Embryonic facial prominence (tissue), 1 donor: ENCODE results near the gene PLEKHM3.

ENCODE experiments used
- DNase-seq: peaks from one replicate; pipeline ENCODE4 v3.0.0-alpha.2; 2016; ENCODE audit errors: extremely low spot score

The PLEKHM3 gene

DNA sequence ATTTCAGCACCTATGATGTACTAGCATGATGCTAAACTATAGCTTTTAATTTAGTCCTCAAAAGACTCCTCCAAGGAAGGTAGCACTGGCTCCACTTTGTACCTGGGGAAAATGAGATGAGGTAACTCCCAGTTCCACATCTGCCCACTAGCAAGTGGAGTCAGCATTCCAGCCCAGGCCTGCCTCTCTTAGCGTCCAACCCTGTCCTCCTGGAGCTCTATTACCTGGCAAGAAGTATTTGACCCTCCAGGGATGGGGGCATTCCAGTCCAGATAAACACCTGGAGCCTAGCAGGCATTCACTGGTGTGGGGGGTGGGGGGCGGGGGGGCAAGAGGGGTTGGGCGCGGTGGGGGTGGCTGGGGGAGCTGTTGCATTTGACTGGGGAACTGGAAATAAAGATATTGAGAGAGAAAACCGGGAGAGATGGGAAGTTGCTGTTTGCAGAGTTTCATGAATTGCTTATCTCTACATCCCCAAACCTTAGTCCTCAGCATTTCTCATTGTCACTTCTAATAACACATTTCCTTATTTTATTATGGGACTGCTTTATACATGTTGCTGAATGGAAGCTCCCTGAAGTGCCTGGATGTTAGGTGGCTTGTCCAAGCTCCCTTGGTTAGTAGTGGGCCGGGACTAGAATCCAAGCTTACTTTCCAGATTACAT, 233.6 kb downstream of the PLEKHM3 start:
- no peak for DNase-seq

DNA sequence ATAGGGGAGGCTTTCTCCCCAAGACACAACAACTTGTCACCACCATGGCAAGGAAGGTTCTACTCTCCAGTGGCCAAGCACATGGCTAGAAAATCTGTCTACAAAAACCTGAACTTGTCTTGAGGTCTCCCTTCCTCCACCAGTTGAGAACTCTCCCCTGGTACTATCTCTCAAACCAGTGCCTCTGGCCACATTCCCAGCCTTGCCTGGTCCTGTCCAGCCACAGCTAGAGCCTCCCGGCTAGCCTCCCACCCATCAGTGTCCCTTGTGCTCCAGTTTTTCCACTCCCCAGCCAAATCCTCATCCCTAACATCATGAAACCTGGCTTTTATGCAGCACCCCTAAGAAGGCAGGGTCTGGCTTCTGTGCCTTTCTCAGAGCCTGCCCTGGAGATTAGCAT, 234.4 kb downstream of the PLEKHM3 start:
- DNase-seq = no peak

DNA sequence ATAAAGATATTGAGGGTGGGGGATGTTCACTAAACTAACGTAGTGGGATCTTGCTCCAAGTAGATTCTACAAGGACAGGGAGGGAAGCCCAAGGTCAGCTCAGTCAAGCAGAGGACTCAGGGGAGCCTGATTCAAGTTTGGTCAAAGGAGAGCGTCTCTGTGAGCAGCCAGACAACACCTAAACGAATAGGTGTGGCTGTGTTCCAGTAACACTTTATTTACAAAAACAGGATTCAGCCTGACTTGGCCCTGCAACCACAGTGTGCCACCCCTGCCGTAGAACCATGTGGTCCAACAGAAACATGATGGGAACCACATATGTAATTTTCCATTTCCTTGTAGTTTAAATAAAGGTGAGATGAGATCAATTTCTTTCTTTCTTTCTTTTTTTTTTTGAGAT, 237.5 kb downstream of the PLEKHM3 start:
- DNase-seq = no peak

DNA sequence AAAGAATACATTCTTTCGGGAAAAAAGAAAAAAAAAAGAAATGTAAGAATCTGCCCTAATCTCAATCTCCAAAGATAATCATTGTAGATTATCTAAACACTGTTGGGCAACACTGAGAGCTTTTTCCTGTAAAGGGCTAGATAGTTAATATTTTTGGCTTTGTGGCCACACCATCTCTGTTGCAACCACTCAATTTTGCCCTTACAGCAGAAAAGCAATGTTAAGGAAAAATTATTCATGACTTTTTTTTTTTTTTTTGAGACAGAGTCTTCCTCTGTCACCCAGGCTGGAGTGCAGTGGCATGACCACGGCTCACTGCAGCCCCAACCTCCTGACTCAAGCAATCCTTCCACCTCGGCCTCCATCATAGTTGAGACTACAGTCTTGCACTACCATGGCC, 238.3 kb downstream of the PLEKHM3 start:
- DNase-seq = no peak

DNA sequence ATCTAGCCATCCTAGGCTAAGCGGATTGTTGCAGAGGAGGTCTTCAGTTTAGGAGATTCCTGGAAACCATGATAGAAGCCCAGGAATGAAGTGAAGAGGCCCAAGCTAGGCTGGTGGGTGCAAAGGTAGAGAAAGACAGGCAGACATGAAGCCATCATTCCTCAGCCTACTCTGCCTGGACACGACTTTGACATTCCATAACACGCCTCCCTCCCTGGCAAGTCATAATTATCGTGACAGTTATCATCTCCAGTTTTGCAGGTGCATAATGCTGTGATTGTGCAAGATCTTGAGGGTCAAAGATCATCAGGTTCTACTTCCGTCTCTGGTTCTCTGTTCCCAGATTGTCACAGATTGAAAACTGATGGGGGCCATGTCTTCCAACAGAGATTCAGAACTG, 240.4 kb downstream of the PLEKHM3 start:
- no peak for DNase-seq

DNA sequence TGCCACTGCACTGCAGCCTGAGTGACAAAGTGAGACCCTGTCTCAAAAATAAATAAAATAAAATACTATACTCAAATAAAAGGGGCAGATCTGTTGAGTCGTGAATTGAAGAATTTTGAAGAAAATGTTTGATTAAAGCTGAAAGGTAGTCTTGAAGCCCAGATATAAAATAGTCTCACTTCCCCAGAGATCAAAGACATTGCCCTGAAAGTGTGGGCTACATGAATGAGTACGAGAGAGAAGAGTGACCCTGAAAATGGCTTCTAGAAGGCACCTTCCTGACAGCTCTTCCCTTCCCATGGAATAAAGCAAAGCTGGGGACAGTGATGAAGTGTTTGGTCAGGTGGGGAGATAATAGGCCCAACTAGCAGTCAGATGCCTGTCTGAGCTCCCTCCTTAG, 241.8 kb downstream of the PLEKHM3 start:
- DNase-seq = no peak

DNA sequence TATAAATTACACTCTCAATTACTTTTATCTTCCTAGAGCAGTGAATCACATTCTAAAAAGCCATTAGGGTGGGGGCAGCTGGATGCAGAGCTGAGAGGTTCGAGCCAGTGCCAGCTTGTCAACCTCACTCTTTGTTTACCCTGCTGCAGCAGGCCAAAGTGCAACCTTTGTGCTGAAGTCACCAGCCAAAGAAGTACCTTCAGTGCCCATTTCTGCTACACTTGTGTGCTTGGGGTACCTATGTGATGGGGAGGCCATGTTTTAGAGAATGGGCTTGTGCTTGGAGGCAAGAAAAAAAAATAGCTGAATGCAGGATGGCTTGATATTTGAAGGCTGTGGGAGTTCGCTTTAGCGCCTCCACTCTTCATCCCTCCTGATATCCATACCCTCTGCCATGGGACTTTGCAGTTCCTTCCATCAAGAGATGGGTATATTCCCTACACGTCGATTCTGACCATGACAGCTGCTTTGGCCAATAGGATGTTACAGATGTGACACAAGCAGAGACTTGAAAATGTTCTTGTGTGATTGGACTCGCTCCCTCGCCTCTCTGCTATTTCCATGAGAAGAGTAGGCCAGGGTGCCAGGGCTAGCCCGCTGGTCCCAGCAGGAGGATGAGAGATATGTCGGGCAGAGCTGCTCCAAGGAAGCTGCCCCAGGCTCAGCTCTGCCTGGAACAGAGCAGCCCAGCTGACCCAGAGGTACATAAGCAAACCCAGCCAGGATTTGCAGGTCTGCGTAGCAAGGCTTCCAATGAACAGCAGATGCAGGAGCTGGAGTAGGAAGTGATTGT, 242.9 kb downstream of the PLEKHM3 start:
- DNase-seq = no peak

DNA sequence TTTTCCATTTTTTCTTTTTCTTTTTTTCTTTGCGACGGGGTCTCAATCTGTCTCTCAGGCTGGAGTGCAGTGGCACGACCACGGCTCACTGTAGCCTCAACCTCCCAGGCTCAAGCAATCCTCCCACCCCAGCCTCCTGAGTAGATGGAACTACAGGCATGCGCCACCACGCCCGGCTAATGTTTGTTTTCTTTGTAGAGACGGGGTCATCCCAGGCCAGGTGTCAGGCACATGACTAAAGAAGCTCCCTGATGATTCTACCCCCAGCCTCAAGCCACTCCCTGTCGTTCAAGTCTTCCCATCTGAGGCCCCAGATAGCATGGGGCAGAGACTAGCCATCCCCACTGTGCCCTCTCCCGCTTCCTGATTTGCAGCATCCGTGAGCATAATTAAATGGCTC, 245.8 kb downstream of the PLEKHM3 start:
- no peak for DNase-seq

DNA sequence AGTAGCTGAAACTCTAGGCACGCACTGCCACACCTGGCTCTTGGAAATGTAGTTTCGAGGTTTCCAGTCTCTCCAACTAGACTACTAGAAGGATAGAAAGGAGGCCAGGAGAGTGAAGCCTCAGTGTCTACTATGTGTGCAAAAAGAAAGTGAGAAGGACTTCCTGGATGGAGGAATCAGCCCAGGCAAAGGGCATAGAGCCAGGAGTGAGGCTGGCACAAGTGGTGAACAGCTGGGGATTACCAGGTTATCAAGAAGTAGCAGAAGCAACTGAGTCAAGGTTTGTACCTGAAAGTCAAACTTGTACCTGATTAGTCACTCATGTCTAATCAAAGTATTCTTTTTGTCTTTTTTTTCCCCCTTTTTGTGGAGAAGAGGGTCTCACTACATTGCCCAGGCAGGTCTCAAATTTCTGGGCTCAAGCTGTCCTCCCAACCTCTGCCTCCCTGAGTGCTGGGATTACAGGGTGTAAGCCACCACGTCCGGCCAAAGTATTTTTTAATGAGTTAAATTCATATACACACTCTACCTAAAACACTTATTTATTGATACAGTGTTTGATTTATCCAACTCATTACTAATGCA, 246.9 kb downstream of the PLEKHM3 start:
- DNase-seq = no peak

DNA sequence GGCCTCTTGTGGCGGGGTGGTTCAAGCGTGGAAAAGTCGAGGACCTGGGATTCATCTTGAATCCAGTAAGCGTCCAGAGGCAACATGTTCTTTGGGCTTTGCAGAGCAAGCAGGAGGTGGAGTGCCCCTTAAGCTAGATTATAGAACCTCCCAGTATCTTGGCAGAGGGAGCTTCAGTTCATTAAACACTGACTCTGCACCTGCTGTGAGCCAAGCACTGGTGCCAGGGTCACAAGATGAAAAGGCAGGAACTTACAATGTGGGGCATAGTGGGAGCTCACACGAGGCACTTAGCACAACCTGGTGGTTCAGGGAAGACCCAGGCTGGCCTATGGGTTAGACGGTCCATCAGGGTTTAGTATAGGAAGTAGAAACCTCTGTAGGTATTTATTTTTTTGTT, 248.2 kb downstream of the PLEKHM3 start:
- DNase-seq = no peak

DNA sequence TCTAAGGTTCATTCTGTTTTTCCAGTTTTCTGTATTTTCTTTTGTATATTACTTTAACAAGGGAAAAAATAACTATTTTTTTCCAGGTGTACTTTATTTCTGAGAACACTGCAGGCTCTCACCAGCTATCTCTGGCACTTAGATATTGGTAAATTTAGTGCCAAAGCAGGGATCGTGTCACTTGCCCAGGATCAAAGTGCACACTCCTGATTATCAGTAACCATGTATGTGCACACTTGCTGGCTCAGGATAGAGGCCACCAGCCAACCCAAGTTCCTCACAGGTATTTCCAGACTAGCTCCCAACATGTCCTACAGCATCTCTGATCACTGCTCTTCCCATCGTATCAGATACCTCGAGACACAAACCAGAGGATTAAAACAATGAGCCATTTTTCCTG, 249.9 kb downstream of the PLEKHM3 start:
- DNase-seq = no peak

DNA sequence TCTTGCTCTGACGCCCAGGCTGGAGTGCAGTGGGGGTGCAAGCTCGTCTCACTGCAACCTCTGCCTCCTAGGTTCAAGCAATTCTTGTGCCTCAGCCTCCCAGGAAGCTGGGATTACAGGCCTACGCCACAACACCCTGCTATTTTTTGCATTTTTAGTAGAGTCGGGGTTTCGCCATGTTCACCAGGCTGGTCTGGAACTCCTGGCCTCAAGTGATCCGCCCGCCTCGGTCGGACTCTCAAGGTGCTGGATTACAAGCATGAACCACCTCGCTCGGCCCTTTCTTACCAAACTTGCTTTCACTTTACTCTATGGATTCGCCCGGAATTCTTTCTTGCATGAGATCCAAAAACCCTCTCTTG, 252.5 kb downstream of the PLEKHM3 start:
- DNase-seq = no peak

DNA sequence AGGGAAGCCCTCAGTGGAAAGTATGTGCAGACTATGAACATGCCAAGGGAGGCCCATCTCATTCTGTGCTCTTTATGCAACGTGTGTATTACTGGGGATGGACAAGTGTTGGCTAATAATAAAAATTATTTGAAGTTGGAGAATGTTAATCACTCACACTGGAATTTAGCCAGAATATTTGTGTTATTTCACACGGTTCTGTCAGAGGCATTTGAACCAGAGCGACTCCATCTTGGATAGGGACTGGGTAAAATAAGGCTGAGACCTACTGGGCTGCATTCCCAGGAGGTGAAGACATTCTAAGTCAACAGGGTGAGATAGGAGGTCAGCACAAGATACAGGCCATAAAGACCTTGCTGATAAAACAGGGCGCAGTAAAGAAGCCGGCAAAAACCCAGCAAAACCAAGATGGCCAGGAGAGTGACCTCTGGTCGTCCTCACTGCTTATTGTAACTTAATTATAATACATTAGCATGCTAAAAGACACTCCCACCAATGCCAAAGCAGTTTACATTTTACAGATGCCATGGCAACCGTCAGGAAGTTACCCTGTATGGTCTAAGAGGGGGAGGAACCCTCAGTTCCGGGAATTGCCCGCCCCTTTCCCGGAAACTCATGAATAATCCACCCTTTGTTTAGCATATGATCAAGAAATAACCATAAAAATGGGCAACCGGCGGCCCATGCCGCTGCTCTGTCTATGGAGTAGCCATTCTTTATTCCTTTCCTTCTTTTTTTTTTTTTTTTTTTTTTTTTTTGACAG, 253.1 kb downstream of the PLEKHM3 start:
- DNase-seq = no peak

DNA sequence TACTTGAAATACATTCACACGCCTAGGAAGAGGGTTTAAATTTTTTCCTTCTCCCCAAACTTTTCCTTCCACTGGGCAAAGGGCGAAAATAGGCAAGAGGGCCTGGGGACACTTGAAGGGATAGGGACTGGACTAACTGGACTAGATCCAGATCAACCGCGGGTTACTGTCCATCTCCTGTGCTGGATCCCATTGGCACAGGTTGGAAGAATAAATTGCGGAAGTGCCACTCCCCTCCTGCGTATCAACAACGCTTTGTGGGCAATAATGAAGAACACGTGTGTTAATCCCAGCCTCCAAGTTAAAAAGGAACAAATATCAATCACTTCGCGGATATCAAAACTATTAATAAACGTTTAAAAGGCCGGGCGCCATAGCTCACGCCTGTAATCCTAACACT, 253.9 kb downstream of the PLEKHM3 start:
- DNase-seq = no peak
